T47D (cell line): Measurements from ENCODE around the gene GAGE10.
"Not testable (repeated sequence)": the region's sequence is repeated elsewhere in the genome, so short reads cannot be mapped to it uniquely, and the experiment has no call there.

ENCODE experiments used
- DNase-seq, 2 experiments: peaks; one replicate each; pipeline versions ENCODE4 v3.0.0 to v3.0.0-alpha.2; 2011 to 2012; ENCODE audit warnings: low read depth in 1 of 2, low spot score in 1 of 2
- JUND ChIP-seq: IDR thresholded peaks from 2 replicates; pipeline ENCODE4 v1.6.1; 2012; ENCODE audit warnings: low read depth
- in situ Hi-C: cut with HindIII; loops from 2 replicates; pipeline ENCODE4 v1.10.0; 2016; ENCODE audit warnings: low sequenced_read_pairs, low pct_unique_long_range_greater_than_20kb

GAGE10 gene

DNA sequence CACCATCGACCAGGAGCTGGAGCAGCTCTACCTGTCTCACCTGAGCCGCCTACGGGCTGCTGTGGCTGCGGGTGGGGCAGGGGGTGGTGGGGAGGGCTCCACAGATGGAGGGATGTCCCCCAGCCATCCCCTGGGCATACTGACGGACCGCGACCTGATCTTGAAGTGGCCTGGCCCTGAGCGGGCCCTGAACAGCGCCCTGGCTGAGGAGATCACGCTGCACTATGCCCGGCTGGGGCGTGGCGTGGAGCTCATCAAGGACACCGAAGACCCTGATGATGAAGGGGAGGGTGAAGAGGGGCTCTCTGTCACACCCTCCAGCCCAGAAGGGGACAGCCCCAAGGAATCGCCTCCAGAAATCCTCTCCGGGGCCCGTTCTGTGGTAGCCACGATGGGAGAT lies 17.3 kb upstream of the GAGE10 start:
- in situ Hi-C loops: no loop called here
- TF ChIP-seq JUND: no peak
- DNase-seq: no peak

DNA sequence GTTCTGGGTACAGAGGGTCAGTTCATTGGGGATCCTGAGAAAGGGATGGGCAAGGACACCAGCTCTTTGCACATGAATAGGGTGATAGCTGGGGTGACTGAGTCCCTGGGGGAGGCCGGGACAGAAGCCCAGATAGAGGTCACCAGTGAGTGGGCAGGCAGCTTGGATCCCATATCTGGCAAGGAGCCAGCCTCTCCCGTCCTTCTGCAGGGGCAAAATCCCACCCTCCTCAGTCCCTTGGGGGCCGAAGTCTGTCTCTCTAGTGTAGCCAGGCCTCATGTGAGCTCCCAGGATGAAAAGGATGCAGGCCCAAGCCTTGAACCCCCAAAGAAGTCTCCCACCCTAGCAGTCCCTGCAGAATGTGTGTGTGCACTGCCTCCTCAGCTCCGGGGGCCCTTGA lies 16.9 kb upstream of the GAGE10 start:
- no peak for DNase-seq
- in situ Hi-C loops: no loop called here
- TF ChIP-seq JUND: no peak

DNA sequence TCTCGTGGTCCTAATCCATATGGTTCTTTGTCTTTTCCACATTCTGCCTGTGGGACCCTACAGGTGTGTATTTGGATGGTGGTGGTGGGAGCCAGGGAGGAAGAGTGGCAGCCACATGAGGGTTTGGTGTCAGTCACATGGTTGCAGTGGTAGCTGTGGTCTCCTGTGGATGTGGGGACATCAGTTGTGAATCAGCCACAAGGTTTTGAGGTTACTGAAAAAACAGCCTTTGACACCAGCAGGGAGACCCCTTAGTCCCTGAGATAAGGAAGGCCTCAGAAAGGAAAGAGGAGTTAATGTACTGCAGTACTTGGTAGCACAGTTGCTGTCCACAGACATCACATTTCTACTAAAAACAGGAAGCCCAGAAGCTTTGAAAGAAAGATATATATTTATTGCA lies 15.8 kb upstream of the GAGE10 start:
- in situ Hi-C loops: no loop called here
- no peak for TF ChIP-seq JUND
- no peak for DNase-seq

DNA sequence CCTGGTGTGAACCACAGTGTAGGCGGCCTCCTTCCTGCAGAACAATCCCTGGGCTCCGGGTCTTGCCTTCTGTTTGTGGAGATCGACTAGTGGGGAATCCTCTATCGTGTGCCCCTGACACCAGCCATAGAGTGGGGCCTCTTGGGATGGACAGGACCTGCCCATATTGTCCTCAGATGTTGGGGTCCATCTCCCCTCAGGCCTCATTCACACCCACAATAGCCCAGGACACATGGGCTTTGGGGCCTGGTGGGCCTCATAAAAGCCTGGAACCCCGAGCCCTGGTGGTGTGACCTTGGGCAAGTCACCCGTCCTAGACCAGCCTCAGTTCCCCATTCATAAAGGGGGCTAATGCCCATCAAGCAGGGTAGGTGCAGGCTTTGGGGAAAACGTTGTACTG lies 13.2 kb upstream of the GAGE10 start:
- in situ Hi-C loops: no loop called here
- DNase-seq: no peak
- no peak for TF ChIP-seq JUND

DNA sequence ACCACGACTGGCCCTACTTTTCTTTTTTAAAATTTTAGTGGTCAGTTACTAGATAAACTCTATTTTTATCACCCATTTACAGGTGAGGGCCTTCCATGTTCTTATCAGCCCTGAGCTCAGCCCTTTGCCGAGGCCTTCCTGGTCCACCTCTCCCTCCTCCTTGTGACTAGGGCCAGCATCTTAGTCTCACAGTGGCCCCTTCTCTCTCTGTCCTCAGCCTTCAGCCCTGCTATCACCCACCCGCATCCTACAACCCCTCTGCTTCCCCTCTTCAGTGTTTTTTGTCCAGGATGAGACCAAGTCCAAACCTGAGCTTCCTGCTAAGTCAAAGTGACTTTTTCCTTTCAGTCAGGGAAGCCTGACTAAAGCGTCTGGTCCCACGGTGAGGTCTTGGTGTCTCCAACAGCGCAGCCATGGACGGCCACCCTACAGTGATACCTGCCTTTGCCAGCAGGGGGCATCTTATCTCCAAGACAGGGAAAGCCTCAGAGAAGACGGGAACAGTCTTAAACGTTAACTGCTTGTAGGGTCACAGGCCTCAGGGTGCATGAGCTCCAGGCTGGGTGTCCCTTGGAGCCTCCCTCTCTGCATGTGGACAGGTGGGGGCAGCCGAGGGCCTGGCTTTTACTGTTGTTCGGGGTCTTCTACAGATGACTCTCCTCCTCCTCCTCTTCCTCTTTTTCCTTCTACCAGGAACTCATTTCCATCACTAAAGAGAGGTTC lies 11.7 kb upstream of the GAGE10 start:
- peak in 1 of 2 experiments; percentile 74 for DNase-seq
- in situ Hi-C loops: no loop called here
- no peak for TF ChIP-seq JUND

DNA sequence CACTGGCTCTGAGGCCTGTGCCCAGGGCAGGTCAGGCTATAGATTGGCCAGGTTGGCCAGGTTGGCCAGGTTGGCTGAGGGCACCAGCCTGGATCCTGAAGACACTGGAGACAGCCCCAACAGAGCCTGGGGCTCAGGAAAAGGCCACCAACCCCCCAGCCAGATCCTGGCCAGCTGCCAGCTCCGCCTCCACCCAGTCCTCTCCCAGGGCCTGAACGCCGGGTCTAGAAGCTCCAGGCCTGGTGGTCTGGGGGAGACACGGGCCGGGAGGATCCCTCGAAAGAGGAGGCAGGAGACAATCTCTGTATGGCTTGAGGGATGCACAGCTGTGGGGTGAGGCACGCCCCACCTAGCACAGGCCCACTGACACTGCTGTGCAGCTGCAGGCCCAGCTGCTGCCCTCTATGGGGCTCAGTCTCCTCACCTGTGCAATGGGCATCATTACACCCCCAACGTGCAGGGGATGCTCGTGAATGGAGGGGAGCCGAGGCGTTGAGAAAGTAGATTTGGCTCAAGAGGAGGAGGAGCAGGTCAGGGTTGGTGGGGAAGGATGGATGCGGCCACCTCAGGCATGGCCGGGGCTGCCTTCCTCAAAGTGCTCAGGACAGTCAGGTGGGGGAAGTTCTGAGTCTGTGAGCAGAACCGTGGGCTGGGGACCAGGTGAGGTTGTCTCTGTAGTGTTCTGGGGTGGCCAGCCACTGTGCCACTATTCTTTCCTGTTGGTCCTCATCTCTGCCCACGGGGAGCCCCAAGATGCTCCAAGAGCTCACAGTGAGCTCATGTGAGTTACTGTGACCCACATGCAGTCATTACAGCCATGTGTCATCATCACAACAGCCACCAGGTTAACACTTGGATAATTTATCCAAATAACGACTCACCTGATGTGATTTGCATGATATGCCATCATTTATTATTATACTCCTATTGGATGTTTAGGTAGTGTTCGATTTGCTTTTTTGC lies 10.8 kb upstream of the GAGE10 start:
- in situ Hi-C loops: no loop called here
- TF ChIP-seq JUND: no peak
- DNase-seq: no peak

DNA sequence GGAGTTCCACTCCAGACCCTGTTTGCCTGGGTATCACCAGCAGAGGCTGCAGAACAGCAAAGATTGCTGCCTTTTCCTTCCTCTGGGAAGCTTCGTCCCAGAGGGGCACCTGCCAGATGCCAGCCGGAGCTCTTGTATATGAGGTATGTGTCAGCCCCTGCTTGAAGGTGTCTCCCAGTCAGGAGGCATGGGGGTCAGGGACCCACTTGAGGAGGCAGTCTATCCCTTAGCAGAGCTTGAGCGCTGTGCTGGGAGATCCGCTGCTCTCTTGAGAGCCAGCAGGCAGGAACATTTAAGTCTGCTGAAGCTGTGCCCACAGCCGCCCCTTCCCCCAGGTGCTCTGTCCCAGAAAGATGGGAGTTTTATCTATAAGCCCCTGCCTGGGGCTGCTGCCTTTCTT lies 4.2 kb upstream of the GAGE10 start:
- DNase-seq, in situ Hi-C loops: not testable (repeated sequence)

DNA sequence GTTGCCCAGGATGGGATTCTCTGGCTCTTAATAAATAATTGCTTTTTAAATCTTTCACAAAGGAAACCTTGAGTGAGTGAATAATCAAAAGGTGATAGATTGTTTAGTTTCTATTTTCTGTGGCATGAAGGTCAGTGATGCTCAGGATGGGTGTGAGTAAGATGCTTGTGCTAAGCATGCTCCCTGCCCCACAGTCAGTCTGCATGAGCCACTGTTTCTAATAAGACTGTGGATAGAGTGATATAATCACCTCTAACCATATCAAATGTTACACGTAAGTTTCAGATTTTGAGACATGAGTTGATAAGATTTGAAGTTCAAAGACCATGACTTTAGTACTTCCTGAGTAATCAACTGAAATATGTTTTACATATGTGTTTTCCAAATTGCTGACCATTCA lies 2.7 kb upstream of the GAGE10 start:
- TF ChIP-seq JUND: no peak
- in situ Hi-C loops: no loop called here
- no peak for DNase-seq

DNA sequence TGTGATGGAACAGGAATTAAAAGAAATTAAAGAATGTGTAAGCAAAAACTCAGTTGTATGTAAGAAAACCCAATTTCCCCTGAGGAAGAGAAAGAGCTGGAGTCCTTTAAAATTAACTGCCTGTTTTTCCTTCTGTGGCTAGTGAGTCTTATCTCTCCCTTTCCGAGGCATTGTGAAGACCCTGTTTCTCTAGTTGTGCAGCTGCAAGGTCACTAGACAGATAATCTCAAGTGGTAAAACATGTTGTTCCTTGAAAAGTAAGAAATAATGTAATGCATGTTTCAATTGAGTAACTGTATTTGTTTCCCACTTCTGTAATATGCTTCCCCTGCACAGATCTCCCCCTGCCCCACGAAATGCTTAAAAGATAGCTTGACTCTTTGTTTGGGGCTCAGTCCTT lies 4.3 kb downstream of the GAGE10 start:
- in situ Hi-C loops, DNase-seq: not testable (repeated sequence)

DNA sequence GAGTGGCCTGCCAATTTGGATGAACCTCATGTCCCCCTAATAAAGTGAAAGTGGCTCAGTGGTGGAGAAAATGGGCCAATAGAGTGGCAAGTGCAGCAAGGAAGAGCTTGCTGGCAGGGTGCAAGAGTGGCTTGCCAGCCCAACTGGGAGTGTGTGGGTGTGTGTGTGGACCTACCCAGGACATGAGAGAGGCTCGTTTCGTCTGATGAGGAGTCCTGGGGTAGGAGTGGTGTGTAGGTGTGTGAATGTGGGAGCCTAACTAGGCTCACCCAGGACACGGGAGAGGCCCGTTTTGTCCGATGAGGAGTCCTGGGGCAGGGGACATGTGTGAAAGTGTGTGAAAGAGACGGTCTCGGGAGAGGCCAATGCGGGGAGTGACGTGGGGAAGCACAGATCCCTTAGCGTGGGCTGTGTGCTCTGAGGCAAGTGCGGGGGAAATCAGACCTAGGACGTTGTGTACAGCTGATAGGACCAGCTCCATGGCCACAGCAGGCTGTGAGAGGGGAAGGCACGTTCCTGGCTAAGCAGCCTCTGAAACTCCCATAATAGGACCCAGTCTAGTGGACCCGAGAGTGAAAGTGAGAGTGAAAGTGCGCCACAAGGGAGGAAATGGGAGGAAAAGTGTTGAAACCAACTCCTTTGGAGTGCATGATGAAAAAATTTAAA lies 5.3 kb downstream of the GAGE10 start:
- DNase-seq: no peak
- no peak for TF ChIP-seq JUND
- in situ Hi-C loops: no loop called here

DNA sequence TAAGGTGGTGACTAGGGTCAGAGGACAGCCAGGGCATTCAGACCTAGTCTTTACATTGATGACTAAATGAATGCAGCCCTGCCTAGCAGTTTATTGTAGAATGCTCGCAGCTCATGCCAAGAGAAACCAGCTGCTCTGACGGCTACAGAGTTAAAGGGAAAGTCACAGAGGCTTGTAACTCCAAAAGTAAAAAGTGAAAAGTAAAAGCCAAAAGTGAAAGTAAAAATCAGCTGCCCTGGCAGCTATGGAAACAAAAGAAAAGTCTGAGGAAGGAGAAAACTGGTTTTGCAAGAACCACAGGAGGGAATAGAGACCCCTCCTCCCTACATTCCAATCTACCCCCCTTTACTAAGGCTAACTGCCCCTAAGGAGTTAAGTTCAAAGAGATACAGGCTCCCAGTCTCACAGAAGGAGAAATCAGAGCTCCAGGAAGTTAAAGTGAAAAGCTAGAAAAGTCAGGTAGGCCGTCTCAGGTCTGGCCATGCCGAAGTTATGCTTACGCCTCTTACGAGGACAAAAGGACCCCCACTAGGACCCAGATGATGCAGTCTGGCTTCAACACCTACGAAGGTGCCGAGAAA lies 6.0 kb downstream of the GAGE10 start:
- TF ChIP-seq JUND: no peak
- in situ Hi-C loops: no loop called here
- DNase-seq: peak in 1 of 2 experiments; percentile 30

DNA sequence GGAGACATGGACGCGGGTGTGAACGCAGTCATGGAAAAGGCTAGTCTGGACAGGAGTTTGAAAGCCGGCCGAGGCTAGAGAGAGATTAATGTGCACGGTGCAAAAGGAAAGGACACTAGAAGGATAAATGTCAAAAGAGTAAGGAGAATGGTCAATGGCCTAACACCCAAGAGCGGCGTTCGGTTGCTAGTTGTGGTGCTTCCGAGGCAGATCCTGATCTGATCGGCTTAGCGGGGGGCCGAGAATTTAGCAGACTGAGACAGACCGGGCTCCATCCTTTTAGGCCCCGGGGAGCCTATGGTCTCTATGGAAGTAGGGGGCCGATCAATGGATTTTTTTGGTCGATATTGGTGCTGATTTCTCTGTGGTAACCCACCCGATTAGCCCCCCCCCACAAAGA lies 6.9 kb downstream of the GAGE10 start:
- in situ Hi-C loops: no loop called here
- no peak for TF ChIP-seq JUND
- no peak for DNase-seq
